Astrocyte of the spinal cord (primary cell): ENCODE measurements around the gene FSD1L.
"Not testable (repeated sequence)": the region's sequence is repeated elsewhere in the genome, so short reads cannot be mapped to it uniquely, and the experiment has no call there.

ENCODE experiments used
- DNase-seq: peaks from one replicate; pipeline ENCODE4 v3.0.0; 2011; ENCODE audit warnings: low read depth, low spot score
- H3K4me3 ChIP-seq: 2 replicates; pipeline ENCODE4 v1.5.1; 2011; ENCODE audit warnings: low read depth, mild to moderate bottlenecking, low read length, moderate library complexity
- CTCF ChIP-seq: IDR thresholded peaks from 2 replicates; pipeline ENCODE4 v1.5.1; 2012; ENCODE audit warnings: low read depth, mild to moderate bottlenecking, low read length, inconsistent platforms
- in situ Hi-C: cut with HindIII; loops from 2 replicates; pipeline ENCODE4 v1.10.0; 2017; ENCODE audit warnings: low sequenced_read_pairs

FSD1L gene

GRCh38 chr9:105535920-105536668 is 88.3 kb downstream of the FSD1L start:
- TF ChIP-seq CTCF = no peak
- in situ Hi-C loops = no loop called here
- no peak for DNase-seq
- H3K4me3 ChIP-seq = no peak overlapping the region

GRCh38 chr9:105539452-105539851 is 91.6 kb downstream of the FSD1L start:
- no peak for DNase-seq
- TF ChIP-seq CTCF = no peak
- no peak overlapping the region for H3K4me3 ChIP-seq
- in situ Hi-C loops = no loop called here

- no peak for DNase-seq
- TF ChIP-seq CTCF = no peak
- no peak overlapping the region for H3K4me3 ChIP-seq
- in situ Hi-C loops = no loop called here
These were observed 94.0 kb downstream of the FSD1L start for GRCh38 chr9:105541838-105542237.

GRCh38 chr9:105554042-105554441 is 106.2 kb downstream of the FSD1L start:
- H3K4me3 ChIP-seq = no peak overlapping the region
- TF ChIP-seq CTCF = no peak
- in situ Hi-C loops = no loop called here
- no peak for DNase-seq

GRCh38 chr9:105557804-105558610 is 110.2 kb downstream of the FSD1L start, which contains the start of gene FKTN:
Gene FKTN (plus strand): TSS chr9:105558131. CDS start chr9:105575033, 16,902 bp downstream.
- TF ChIP-seq CTCF = no peak
- peak within 1 kb of the TSS; percentile 97 for H3K4me3 ChIP-seq
- in situ Hi-C loops = no loop called here
- peak; percentile 90 for DNase-seq

- H3K4me3 ChIP-seq = no peak overlapping the region
- TF ChIP-seq CTCF = no peak
- no peak for DNase-seq
- in situ Hi-C loops = no loop called here
These were observed 124.6 kb downstream of the FSD1L start for GRCh38 chr9:105572455-105572854.

GRCh38 chr9:105579952-105580351 is 132.1 kb downstream of the FSD1L start:
- DNase-seq, H3K4me3 ChIP-seq, in situ Hi-C loops: not testable (repeated sequence)

- DNase-seq, H3K4me3 ChIP-seq, in situ Hi-C loops: not testable (repeated sequence)
These were observed 133.7 kb downstream of the FSD1L start for GRCh38 chr9:105581550-105581949.
